ENCODE measurements around the gene RARB. TPM values are rescaled to one million over a fixed set of nuclear protein-coding genes. Genes with fewer than 3 reads are reported as not detected.

Gene RARB
- total RNA-seq, 1 donor from 2014 or later: 19.4 TPM

GRCh38 chr3:25594007-25594502, 166.0 kb downstream of the RARB start:
- intact Hi-C loops (cut with DNase I): loop anchor here (5.0 to 10.0 kb wide), 5 partner anchors 79 to 819 kb away; partner anchors contain the start of gene RARB
- no peak for DNase-seq
- peak; percentile 69 for ATAC-seq (ENCODE audit: poor library complexity)

DNA sequence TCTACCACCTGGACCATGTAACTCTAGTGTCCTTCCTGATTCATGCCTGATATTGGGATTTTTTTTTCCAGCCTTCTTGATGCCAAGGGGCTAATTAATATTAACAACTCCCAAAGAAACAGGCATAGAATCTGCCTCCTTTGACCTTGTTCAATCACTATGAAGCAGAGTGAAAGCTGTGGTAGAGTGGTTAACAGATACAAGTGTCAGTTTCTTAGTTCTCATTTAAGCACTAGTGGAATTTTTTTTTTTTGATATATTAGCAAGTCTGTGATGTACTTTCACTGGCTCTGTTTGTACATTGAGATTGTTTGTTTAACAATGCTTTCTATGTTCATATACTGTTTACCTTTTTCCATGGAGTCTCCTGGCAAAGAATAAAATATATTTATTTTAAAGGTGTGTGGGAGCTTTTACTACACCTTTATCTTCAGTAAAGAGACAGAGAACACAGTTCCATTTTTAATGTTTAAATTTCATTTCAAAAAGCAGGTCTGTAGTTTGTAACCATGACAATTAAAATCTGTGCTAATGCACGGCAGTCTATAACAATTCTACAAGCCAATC, 169.6 kb downstream of the RARB start:
- ATAC-seq (ENCODE audit: poor library complexity) (no peak), DNase-seq (no peak)
- intact Hi-C loops (cut with DNase I): loop anchor here (5.0 to 10.0 kb wide), 5 partner anchors 83 to 823 kb away; no protein-coding TSS in a partner anchor

GRCh38 chr3:25603703-25604102, 175.6 kb downstream of the RARB start:
- intact Hi-C loops (cut with DNase I): no loop called here
- peak; percentile 91 for ATAC-seq (ENCODE audit: poor library complexity)
- DNase-seq: no peak

- DNase-seq (no peak), ATAC-seq (ENCODE audit: poor library complexity) (peak; percentile 44)
- intact Hi-C loops (cut with DNase I): no loop called here
Measured at GRCh38 chr3:25604107-25604805, 176.2 kb downstream of the RARB start.

- ATAC-seq (ENCODE audit: poor library complexity): no peak
- intact Hi-C loops (cut with DNase I): no loop called here
- no peak for DNase-seq
Measured at GRCh38 chr3:25610167-25610566, 182.1 kb downstream of the RARB start.

DNA sequence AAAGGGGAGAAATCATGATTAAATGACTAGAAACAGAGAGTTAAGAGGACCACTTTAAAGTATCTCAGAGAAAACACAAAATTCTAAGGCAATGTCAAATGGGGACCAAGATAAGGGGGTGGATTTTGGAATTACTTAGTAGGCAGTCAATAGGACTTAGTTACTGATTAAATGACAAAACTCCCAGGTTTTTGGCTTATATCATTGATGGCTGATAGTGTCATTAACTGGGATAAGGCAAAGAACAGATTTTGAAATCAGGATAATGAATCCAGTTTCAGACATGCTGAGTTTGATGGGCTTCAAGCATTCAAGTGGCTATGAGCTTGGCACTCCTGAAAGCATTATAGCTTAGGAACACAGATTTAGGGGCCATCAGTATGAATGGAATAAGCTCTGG, 182.7 kb downstream of the RARB start:
- no peak for ATAC-seq (ENCODE audit: poor library complexity)
- intact Hi-C loops (cut with DNase I): no loop called here
- no peak for DNase-seq

GRCh38 chr3:25611193-25611592, 183.1 kb downstream of the RARB start:
- intact Hi-C loops (cut with DNase I): no loop called here
- no peak for DNase-seq
- no peak for ATAC-seq (ENCODE audit: poor library complexity)

GRCh38 chr3:25618028-25618427, 190.0 kb downstream of the RARB start:
- intact Hi-C loops (cut with DNase I): no loop called here
- ATAC-seq (ENCODE audit: poor library complexity) (no peak), DNase-seq (no peak)

DNA sequence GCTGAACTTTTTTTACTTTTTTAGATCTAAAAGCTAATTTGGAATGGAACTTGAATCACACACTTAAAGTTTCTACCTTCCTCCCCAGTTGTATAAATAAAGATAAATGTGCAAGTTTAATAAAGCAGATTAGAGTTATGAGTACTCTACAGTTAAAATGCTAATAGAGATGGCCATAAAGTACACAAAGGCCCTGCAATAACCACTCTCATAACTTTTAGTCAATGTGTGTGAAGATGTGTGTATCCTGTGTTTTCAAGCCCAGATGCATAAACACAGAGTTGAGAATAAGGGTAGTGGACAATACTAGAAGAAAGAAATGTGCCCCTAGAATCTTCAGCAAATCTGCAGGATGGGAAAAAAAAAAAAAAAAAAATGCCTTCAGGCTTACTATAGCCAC, 191.3 kb downstream of the RARB start:
- intact Hi-C loops (cut with DNase I): no loop called here
- DNase-seq (no peak), ATAC-seq (ENCODE audit: poor library complexity) (no peak)

DNA sequence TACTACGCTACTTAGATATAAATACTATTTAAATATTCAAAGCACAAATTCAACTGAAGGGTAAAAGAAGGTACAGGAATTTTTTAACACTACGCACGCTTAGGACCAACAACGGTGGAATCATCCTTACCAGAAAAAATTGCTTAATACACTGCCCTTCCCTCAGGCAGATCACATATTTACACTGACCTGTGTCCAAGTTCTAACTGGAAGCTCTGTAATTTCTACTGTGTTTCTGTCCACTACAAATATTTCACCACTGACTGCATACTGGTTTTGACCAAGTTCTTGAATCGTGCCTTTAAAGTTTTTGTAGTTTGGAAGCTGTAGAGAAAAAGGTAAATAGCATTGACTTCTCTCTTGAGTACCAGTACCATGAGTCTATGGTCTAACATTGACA, 192.4 kb downstream of the RARB start:
- intact Hi-C loops (cut with DNase I): loop anchor here (10.0 kb wide), 1 partner anchor 134 kb away; no protein-coding TSS in a partner anchor
- no peak for ATAC-seq (ENCODE audit: poor library complexity)
- DNase-seq: no peak

GRCh38 chr3:25621087-25621486, 193.0 kb downstream of the RARB start:
- DNase-seq (no peak), ATAC-seq (ENCODE audit: poor library complexity) (no peak)
- intact Hi-C loops (cut with DNase I): loop anchor here (10.0 kb wide), 1 partner anchor 134 kb away; no protein-coding TSS in a partner anchor

DNA sequence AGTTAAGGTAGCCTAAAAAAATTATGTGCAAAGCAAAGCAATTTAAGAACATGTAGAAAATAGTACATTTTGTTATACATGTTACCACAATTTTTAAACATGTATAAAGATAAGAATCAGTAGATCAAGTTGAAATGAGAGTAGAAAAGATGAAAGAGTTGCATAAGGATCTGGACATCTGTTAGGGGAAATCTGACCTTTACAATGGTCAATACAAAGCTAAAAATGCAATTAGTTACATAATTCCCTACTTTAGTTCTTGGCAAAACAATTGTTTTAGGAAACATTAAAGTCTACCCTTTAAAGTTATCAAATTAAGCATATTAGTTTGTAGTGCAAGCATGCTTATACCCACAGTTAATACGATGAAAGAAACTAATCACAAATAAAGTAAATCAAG, 203.9 kb downstream of the RARB start:
- ATAC-seq (ENCODE audit: poor library complexity): no peak
- DNase-seq: no peak
- intact Hi-C loops (cut with DNase I): no loop called here

DNA sequence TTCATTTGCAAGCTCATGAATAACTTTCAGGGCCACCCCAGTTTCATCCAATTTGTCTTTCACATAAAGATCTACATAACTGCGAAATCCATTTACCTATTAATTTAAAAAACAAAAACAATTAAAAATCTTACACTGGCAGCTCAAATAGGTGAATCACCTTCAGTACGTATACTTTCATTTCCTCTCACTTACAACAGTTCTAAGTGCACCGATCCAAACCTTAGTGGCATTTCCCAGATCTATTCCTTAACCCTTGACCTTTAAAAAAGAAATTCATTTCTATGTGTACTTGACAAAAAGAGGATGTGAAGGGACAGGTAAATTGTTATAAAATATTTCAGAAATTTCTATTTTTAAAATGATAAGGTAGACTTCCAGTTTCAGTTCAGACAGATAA, 205.9 kb downstream of the RARB start:
- intact Hi-C loops (cut with DNase I): no loop called here
- no peak for DNase-seq
- no peak for ATAC-seq (ENCODE audit: poor library complexity)

DNA sequence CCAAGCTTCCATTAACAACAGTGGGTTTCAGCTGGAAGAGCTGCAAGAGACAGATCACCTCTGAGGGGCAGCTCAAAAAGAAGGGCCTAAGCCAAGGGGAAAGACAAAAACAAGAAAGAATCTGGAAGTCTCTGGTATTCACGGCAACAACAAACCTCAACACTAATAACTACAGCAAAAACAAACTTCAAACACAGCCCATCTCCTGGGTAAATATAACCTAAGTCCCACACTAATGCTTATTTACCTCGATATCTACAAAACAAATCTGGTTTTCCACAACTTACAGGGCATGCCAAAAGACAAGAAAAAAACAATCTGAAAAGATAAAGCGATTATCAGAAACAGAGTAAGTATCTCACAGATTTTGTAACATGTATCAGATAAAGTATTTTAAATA, 207.0 kb downstream of the RARB start:
- no peak for DNase-seq
- intact Hi-C loops (cut with DNase I): no loop called here
- no peak for ATAC-seq (ENCODE audit: poor library complexity)

Other genes with a start within 250 kb of the RARB start
- gene TOP2B, start 236.6 kb downstream of the RARB start, total RNA-seq: 84.3 TPM

All from Right ventricle myocardium superior (tissue), 1 donor.